Dermis blood vessel endothelial cell (primary cell): ENCODE measurements around the gene TMEM14C. TPM values are rescaled to one million over a fixed set of nuclear protein-coding genes. Genes with fewer than 3 reads are reported as not detected.
"Not testable (repeated sequence)": the region's sequence is repeated elsewhere in the genome, so short reads cannot be mapped to it uniquely, and the experiment has no call there.

ENCODE experiments used
- DNase-seq: peaks from one replicate; pipeline ENCODE4 v3.0.0; 2010
- total RNA-seq: library from RNA; depleted of rRNA; stranded (reverse); fragments of >200 nt; gene quantifications from 2 replicates; pipeline ENCODE4 v1.2.3, GENCODE V29; 2014

TMEM14C gene
- total RNA-seq, 1 donor from 2014 or later, result 117 TPM

DNA sequence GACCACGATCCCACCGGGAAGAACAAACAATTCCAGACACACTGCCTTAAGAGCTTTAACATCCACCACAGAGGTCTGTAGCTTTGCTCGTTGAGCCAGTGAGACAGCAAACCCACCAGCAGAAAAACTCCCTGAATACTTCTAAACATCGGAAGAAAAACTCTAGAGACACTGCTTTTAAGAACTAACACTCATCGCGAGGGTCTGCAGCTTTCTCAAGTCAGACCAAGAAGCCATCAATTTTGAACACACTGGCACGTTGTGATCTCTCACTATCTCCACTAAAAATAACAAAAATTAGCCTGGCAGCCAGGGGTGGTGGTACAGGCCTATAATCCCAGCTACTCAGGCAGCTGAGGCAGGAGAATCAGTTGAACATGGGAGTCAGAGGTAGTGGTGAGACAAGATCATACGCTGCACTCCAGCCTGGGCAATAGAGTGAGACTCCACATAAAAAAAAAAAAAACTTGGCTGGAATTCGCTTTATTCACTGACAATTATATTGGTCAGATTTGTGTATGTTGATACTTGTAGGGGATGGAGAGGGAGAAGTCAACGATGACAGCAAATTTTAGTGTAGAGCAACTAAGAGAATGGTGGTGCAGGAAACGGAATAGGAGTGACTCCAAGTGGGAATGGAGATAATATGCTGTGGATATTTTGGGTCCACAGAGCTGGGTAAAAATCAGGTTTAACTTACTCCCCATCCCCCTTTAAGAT is 860 bp upstream of the TMEM14C start:
- no peak for DNase-seq

DNA sequence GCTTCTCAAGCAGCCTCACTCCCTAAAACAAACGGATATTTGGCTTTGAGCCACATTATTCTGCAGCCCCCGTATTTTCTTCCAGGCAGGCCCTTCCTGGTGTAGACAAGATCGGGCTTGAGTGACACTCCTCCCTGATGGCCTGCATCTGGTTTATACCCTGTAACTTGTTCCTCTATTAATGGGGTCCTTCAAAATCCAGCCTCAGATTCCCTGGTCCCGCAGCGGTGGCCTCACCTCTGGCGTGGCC is 375 bp upstream of the TMEM14C start:
- no peak for DNase-seq

DNA sequence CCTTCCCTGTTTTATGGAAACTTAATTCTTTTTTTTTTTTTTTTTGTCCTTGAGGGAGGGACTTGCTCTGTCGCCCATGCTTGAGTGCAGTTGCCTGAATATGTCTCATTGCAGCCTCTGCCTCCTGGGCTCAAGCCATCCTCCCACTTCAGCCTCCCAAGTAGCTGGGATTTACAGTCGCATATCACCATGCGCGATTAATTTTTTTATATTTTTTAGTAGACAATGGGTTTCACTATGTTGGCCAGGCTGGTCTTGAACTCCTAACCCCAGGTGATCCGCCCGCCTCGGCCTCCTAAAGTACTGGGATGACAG is 654 bp downstream of the TMEM14C start:
- no peak for DNase-seq

DNA sequence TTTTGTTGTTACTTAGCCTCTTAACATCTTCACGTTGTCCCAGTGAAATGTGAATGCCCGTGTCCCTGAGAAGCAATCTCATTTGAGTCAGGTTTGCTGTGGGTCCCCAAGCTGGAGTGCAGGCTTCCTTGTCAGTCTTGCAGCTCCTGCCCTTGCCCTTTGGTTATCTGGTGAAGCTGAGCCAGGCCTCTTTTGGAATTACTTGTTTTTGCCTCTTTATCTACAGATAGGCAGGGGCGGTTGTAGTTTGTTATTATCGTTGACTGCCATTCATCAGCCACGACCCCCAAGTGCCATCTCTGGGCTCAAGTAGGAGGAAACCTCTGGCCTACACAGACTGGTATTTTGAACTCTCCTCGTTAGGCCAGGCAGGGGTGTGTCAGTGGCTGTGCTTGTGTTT is 2.2 kb downstream of the TMEM14C start:
- DNase-seq, result no peak

DNA sequence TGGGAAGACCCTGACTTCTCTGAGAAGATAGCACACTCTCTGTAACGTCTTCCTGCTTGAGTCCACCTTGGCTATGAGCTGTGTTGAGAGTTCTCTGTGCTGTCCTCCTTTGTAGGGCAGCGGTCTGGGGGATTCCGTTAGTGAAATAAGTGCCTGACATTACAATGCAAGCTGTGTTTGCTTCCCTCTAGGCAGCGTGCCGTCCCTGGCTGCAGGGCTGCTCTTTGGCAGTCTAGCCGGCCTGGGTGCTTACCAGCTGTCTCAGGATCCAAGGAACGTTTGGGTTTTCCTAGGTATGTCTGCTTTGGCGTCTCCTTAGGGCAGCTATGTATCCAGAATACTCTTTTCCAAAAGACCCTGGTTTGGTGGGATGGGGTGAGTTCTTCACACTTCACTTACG is 2.8 kb downstream of the TMEM14C start:
- DNase-seq, result no peak

DNA sequence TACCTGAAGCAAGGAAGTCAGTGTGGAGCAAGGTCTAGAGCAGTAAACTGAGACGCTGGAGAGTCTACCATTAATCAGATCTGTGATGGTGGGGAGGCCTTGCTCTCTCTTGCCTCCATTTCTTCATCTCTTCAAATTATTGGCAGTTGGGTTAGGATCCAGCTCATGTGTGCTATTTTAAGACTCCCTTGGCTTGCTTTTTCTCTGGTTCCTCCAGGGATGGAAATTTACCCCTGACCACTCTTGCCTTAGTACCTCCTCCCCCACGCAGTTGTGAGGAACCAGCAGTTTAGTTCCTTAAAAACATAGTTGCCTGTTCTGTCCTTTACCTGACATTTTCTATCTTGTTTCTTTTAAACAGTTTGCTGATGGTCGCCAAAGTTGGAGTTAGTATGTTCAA is 7.4 kb downstream of the TMEM14C start:
- no peak for DNase-seq

DNA sequence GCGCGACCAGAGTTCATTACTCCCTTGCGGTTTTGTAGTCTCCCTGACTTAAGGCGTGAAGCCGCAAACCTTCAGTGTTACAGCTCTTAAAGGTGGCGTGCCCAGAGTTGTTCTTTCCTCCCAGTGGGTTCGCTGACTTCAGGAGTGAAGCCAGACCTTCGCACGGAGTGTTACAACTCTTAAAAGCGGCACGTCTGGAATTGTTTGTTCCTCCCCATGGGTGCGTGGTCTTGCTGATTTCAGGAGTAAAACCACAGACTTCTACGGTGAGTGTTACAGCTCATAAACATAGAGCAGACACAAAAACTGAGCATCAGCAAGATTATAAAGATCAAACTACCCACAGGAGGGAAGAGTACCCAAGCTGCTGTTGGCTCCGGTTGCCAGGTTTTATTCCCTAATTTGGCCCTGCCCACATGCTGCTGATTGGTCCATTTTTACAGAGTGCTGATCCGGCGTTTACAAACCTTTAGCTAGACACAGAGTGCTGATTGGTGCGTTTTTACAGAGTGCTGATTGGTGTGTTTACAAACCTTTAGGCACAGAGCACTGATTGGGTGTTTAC is 10.4 kb downstream of the TMEM14C start:
- DNase-seq, result no peak

DNA sequence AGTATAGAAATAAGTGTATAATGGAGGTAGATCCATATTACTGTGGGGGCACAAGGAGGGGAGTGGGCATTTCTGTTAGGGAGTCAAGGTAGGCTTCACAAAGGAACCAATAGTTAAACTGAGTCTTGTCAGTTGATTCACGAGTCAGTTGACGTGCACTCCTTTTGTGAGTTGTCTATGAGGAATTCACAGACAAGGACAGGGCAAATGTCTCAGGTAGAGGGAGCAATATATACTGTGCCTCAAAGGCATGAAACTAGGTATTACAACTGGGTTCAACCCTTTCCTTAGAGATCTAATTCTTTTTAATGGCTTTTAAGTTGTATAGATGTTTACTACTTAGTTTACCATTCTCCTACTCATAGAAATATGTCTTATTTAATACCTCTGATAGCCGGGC is 11.0 kb downstream of the TMEM14C start:
- DNase-seq, result no peak

DNA sequence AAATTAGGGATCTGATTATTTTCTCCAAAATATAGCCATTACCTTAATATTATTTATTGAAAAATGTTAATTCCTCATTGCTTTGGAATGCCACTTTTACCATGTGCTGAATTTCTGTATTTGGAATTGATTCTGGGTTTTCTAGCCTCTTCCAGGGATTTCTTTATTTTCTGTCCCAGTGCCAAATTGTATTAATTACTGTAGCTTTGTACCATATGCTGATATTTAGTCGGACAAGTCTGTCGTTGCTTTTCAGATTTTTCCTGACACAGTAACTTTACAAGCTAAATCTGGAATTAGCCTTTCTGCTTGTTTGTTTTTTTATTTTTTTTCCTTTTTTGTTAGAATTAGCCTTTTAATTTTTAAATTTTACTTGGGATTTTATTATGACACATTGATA is 13.9 kb downstream of the TMEM14C start:
- DNase-seq, result no peak

DNA sequence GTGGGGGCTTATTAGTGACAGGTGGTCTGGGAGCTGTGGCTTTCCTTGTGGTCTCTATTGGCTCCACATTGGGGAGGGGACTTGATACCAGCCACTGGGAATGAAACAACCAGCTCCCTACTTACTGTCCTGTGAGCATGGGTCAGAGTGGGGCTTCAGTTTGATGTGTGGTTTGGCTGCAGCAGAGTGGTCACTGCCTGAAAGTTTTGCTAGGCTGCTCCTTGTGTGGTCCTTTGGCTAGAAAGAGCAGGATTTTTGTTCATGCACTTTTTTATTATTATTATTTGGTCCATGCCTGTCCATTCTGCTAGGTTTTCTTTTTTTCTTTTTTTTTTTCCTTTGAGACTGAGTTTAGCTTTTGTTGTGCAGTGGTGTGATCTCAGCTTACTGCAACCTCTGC is 17.2 kb downstream of the TMEM14C start:
- DNase-seq, result no peak

DNA sequence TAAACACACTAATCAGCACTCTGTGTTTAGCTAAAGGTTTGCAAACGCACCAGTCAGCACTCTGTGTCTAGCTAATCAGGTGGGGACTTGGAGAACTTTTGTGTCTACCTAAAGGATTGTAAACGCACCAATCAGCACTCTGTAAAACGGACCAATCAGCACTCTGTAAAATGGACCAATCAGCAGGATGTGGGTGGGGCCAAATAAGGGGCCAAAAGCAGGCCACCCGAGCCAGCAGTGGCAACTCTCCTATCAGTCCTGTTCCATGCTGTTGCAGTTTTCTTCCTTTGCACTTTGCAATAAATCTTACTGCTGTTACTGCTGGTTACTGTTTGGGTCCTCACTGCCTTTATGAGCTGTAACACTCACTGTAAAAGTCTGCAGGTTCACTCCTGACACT is 18.8 kb downstream of the TMEM14C start:
- DNase-seq, result not testable (repeated sequence)

DNA sequence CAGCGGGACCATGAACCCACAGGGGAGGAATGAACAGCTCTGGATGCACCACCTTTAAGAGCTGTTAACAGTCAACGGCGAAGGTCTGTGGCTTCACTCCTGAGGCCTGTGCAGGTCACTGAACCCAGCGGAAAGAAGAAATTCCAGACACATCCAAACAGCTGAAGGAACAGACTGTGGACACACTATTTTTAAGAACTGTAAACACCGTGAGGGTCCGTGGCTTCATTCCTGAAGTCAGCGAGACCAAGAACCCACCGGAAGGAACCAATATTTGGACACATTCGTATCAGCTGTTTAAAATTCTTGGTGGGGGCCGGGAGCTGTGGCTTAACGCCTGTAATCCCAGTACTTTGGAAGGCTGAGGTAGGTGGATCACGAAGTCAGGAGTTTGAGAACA is 19.4 kb downstream of the TMEM14C start:
- DNase-seq, result no peak

DNA sequence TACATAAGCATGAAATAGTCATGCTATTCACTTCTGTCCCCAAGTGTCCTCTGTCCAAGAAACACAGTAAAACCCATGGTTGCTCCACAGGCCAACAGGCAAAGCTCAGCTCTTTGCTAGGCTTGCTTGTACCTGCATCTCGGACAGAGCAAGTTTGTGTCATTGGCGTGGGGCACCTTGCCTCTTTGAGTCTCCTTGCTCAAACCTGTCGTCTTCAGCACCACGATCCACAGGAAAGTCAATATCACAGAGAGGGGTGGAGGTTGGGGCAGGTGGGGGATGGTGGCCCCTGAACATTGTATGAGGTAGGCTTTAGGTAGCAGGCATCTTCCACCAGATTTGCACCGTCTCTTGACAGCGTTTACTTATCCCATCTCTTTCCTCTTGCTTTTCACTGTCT is 20.6 kb downstream of the TMEM14C start:
- no peak for DNase-seq

DNA sequence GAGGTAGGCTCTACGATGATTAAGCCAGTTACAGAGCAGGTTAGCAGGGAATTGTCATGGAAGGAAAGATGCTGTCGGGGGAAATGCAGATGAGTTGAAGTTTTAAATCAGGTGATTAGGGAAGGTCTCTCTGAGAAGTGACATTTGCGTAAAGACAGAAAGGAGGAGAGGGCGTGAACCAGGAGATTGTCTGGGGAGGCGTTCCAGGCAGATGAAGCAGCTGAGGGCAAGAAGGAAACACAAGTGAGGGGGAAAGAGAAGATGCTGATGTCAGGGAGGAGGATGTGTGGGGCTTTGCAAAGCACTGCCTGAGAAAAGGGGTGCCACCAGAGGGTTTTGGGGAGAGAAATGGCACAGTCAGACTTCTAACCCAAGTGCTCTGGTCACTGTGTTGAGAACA is 22.2 kb downstream of the TMEM14C start:
- no peak for DNase-seq

DNA sequence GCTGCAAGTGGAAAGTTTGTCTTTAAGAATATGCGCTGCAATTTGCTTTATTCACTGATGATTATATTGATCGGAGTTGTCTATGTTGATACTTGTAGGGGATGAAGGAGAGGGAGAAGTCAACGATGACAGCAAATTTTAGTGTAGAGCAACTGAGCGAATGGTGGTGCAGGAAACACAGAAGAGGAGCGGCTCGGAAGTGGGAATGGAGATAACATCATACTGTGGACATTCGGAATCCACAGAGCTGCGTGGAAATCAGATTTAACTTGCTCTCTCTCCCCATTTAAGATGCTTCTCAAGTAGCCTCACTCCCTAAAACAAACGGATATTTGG is 24.0 kb downstream of the TMEM14C start:
- no peak for DNase-seq

DNA sequence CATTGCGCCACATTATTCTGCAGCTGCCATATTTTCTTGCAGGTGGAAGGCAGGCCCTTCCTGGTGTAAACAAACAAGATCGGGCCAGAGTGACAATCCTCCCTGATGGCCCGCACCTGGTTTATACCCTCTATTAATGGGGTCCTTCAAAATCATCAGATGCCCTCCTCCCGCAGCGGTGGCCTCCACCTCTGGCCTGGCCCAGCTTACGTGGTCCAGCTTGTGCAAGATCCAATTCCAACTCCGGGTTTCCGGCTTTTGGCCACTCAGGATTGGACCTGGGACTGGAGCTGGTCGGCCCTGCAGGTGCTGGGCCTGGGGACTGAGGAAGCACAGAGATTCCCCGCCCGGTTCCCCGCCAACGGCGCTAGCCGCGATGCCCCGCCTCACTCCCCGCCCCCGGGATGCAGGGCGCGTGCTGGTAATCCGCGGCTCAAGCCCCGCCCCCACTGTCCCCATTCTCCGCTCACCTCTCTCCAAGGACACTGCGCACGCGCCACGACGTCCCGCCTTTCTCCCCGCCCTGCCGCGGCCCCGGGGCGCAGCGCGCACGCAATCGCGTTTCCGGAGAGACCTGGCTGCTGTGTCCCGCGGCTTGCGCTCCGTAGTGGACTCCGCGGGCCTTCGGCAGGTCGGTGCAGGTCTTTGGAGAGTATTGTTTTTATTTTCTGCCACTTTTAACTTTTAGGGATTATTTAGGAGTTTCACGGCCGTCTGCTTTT is 24.5 kb downstream of the TMEM14C start, which contains the start of gene TMEM14B:
TMEM14B (plus strand) TSS at position 555 of the 722 bp plus-strand sequence. CDS start 1,441 bp downstream, outside the sequence.
- DNase-seq, result peak; percentile 98

DNA sequence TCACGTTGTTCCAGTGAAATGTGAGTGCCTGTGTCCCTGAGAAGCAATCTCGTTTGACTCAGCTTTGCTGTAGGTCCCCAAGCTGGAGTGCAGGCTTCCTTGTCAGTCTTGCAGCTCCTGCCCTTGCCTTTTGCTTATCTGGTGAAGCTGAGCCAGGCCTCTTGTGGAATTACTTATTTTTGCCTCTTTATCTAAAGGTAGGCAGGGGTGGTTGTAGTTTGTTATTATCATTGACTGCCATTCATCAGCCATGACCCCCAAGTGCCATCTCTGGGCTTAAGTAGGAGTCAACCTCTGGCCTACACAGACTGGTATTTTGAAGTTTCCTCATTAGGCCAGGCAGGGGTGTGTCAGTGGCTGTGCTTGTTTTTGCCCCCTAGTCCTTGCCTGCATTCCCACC is 26.9 kb downstream of the TMEM14C start:
- DNase-seq, result no peak

DNA sequence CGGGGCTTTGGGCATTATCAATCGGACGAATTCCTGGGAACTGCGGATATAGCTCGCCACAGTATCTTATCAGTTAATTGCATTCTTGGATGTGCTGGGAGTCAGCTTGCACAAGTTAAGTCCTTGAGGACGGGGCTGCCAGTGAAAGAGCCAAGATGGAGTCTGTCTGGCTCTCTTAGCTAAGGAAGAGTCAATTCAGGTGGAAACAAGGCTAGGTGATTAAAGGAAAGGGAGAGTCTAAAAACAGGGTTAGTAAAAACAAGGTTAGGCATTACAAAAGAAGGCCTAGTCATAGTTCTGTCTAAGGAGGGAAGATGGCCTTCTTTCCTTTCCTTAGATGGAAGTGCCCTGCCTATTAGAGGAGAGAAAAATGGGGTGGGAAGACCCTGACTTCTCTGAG is 27.7 kb downstream of the TMEM14C start:
- DNase-seq, result not testable (repeated sequence)

DNA sequence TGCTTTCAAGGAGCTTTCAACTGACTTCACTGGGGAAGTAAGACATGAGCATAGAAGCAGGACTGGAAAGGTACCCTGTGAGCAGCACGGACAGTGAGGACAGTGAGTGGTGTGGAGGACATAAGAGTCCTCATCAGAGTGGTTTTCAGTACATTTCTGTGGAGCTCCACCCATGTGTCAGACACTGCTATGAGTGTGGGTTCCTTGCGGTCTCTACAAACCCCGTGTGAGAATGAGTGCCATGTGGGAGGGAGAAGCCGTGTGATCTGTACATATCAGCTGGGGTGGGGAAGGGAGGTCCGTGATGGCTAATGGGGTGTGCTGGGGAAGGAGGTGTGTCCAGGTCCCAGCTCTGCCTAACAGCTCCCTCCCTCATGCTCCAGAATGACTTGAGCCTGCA is 28.9 kb downstream of the TMEM14C start:
- DNase-seq, result not testable (repeated sequence)

DNA sequence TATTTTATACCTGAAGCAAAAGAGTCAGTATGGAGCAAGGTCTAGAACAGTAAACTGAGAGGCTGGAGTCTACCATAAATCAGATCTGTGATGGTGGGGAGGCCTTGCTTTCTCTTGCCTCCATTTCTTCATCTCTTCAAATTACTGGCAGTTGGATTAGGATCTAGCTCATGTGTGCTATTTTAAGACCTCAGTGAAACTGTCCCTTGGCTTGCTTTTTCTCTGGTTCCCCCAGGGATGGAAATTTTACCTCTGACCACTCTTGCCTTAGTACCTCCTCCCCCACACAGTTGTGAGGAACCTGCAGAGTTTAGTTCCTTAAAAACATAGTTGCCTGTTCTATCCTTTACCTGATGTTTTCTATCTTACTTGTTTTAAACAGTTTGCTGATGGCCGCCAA is 33.2 kb downstream of the TMEM14C start:
- no peak for DNase-seq

DNA sequence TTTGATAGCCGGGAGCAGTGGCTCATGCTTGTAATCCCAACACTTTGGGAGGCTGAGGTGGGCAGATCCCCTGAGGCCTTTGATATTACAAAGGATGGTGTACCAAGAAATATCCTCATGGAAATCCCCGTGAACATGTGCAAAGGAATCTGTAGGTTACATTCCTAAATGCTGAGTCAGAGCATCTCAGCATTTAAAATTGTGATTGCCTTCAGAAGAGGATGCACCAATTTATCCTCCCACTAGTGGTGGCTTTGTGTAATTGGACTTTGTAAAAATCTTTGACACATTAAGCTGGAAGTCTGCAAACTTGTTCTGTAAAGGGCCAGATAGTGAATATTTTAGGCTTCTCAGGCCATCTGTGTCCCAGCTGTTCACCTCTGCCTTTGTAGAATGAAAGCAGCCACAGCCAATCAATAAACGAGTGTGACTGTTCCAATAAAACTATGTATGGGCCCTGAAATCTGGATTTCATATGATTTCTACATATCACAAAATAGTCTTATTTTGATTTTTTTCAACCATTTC is 36.5 kb downstream of the TMEM14C start:
- DNase-seq, result peak; percentile 93

DNA sequence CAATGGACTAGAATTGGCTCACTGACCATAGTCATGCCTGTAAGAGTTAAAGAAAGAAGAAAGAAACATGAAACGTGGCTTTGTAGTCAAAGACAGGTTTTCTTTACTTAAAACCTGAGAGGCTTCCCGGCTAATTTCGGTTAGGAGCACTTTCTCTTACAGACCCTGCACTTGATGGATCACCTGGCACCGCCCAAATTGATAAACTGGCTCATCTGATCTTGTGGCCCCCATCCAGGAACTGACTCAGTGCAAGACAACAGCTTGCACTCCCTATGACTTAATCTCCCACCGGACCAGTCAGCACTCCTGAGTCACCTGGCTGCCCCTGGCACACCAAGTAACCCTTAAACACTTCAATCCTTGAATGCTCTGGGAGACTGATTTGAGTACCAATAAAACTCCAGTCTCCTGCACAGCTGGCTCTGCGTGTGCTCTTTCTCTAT is 37.0 kb downstream of the TMEM14C start:
- DNase-seq, result peak; percentile 74

DNA sequence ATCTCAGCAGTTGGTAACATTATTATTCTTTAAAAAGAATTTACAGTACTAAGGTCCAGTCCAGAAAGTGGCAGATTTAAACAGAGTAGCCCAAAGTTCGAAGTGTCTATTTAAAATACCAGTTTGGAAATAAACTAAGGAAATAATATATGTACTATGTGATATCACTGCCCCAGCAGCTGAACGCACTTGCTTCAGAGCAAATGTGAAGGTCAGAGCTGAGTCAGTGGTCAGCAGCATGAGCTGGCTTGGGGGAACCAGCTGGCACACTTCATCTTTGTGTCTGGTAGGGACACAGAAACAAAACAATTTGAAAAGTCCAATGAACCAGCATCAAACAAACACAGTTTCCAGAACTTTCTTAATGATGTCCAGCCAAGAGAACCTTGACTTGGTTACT is 40.1 kb downstream of the TMEM14C start:
- peak; percentile 61 for DNase-seq

DNA sequence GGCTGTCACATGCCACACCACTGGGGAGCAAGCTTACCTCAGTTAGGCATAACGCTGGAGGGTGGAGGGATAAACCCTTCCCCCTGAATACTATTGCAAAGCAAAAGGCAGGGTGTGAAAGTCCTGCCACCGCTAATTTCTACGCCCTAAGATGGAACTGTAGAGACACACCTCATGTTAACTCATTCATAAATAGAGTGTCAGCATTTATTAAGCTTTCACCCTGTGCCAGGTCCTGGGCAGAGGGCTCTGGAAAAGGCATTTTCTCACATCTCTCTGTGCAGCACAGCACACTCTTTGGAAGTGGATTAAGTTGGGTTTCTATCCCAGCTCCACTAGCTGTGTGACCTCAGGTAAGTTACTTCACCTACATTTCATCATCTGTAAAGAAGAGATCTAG is 46.5 kb downstream of the TMEM14C start:
- DNase-seq, result no peak
